Heart left ventricle (tissue), 13 donors: ENCODE results near the gene PLEKHG4.

Experiments used
- CTCF ChIP-seq, 12 donors: fragments of 200-600 bp; sonication (generic) in 4 of 12; IDR thresholded peaks; one replicate each; pipeline versions ENCODE4 v1.5.0 to v1.8.0; 2018 to 2022; ENCODE audit warnings: antibody characterized with exemption in 12 of 12, mild to moderate bottlenecking in 5 of 12
- POLR2A ChIP-seq, 2 donors: fragments of 450-650 bp; IDR thresholded peaks; one replicate each; pipeline ENCODE4 v1.6.1; 2017; ENCODE audit warnings: antibody characterized with exemption in 2 of 2, mild to moderate bottlenecking in 2 of 2, moderate library complexity in 2 of 2
- donor health status: ischemic (EF 13 %, LVEDD 7.1; RV severe dilation, severe dysfunction).
- donor health status: DM: no; HTN: yes; CAD: no.
- donor health status: DM: no; HTN: no; CAD: no.
- donor health status: ischemic (EF 25% LVEDD 6.9; RV normal size, moderate dysfunction).
- donor health status: ischemic (EF 25% LVEDD 5.7; RV mildly dilated, moderate dysfunction).
- donor health status: ischemic (EF 35%, LVEDD 5.7; RV mildly dilated, moderate dysfunction).
- donor health status: nonischemic (EF 11% LVEDD 7.7; RV severe dilation, severe dysfunction).
- donor health status: DM: yes; HTN: yes; CAD: no.
- donor health status: PGD.
- donor health status: ischemic (EF 29% LVEDD 5.4; RV normal size, mild dysfunction).
- donor health status: nonischemic (EF 23%, LVEDD 6.1; RV moderate dilation, normal function).

DNA sequence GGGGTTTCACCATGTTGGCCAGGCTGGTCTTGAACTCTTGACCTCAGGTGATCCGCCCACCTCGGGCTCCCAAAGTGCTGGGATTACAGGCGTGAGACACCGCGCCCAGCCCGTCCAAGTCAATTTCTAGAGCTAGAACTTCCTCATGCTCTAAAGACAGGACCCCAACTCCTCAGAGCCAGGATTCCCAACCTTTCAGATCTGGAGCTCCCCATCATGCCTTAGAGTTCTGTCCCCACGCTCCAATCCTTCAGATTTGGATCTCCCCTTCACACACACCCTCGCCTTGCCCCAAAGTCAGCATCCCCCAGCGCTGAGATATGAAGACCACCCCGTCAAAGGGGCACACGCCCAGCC is 46.8 kb downstream of the PLEKHG4 start:
- TF ChIP-seq CTCF (IDR thresholded peaks at IDR 0.05) (no peak), POLR2A (IDR thresholded peaks at IDR 0.05) (no peak)
